Stimulated activated CD4-positive, alpha-beta T cell treated with anti-CD3 and anti-CD28 coated beads, Interleukin-12 subunit alpha, Interleukin-12 subunit beta, amount 100 ng/mL, for 24 hours (primary cell): ENCODE measurements around the gene C8B.

ENCODE experiments used
- DNase-seq, 2 experiments: peaks; one replicate each; pipeline ENCODE4 v3.0.0-alpha.2; 2020; ENCODE audit warnings: low read depth in 2 of 2

Gene C8B

DNA sequence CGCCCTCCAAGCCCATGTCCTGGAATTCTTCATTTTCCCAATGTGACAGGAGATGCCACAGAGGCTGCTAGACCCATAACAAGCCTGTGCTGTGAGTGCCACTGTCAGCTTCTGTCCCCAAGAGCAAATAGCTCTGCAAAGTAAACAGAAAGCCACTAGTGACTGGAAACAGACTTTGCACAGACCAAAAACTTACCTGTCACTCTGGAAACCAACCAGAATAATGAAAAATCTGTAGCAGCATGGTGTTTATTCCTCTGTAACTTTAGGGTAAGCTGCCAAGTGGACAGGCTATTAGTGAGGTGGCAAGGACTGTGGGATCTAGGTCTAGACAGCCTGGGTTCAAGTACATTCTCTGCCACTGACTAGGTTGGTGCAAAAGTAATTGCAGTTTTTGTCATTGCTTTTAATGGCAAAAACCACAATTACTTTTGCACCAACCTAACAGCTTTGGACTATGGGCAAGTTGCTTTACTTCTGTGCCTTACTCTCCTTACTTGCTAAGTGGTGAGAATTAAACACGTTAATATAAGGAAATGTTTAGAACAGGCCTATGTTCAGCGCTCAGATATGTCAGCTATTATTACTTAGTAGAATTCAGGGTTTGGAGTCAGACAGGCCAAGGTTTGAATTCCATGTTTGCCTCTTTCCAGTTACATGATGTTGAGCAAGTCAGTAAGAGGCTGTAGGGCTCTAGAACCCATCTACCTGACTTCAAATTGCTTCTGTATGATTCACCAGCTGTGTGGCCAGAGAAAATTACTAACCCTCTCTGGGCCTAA is at the start of gene C8B:
Gene C8B, minus strand, starts transcription at position 100 of the 782 bp plus-strand sequence. Its CDS starts 67 bp downstream, at position 33.
- DNase-seq: no peak

DNA sequence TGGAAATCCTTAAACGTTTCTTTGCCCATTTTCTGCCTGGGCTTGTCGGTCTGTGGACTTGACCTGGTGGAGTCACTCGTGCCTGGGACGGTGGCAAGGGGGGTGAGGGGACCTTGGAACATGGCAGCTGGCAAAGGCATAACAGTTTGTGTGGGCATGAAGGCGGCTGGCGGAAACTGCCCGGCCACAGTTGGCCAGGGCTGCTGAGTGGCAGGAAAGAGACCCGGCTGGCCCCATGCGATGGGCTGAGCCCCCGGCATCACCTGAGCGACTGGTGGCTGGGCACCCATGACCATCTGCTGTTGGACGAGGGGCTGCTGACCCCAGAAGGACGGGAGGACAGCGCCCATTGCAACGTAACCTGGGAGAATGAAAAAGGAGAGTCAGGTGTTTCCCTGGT is 49.3 kb upstream of the C8B start:
- DNase-seq: no peak

DNA sequence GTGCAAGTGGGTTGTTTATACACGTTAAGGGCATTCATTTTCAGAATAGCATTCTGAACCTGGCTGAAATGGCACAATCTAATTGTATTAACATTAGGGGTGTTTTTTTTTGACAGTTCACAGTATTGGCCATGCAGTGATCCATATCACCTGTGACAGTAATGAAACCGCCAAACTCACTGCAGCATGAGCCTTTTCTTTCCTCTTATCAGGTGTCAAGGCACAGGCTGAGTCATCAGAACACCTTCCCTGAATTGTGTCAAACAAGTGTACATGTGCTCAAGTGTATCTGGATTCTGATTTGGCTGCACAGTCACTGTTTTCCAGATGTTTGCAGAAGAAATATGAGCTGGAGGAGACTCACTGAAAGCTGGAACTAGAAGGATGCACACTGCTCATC is 47.7 kb upstream of the C8B start:
- no peak for DNase-seq

DNA sequence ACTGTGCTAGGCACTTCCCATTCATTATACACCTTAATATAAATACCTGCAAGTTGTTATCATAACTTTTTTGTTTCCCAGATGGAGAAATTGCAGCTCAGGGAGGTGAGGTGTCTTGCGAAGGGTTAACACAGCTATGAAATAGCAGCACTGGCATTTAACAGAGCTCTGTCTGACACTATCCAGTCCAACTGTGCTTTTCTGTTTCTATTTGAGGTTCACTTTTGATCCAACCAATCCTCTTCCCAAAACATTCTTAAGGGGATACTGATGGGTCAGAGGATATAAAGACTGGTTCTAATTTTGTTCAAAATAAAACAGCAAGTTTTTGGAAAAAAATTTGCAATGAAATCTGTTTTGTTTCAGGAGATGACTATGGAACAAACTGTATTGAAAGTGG is 46.5 kb upstream of the C8B start:
- DNase-seq: no peak

GRCh38 chr1:57010511-57010910 is 44.7 kb upstream of the C8B start:
- DNase-seq: no peak

- no peak for DNase-seq
These were observed 42.1 kb upstream of the C8B start for GRCh38 chr1:57007948-57008347.

GRCh38 chr1:57007472-57007871 is 41.7 kb upstream of the C8B start:
- DNase-seq: no peak

- DNase-seq: no peak
These were observed 37.8 kb upstream of the C8B start for GRCh38 chr1:57003398-57004139.

DNA sequence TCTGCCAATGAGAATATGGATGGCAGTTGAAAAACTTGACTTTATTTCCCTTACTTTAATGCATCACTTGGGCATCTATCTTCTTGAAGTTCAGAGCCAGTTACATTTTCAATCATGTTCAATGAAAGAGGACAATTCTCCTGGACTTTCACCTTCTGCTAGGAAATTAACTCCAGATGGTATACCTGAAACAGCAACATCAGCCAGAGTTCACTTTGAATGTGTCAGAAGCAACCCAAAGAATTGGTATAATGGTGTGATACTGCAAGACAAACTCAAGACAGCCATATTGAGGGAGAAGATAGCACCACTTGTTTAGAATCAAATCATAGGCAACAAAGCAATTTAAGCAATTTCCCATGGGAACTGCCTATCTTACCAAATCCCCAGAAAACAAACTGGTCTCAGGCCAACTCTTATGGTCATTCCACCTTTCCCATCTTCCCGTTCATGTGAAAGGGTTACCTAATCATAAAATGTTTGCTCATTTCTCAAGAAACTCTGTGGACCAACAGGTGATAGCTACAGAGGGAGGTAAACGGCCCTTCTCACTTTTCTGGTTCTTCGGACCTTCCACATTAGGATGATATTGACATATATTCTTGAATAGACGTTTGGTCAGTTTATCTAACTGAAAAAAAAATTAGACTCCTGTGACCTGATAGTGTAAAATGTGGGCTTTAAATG is 29.7 kb upstream of the C8B start:
- DNase-seq: no peak

DNA sequence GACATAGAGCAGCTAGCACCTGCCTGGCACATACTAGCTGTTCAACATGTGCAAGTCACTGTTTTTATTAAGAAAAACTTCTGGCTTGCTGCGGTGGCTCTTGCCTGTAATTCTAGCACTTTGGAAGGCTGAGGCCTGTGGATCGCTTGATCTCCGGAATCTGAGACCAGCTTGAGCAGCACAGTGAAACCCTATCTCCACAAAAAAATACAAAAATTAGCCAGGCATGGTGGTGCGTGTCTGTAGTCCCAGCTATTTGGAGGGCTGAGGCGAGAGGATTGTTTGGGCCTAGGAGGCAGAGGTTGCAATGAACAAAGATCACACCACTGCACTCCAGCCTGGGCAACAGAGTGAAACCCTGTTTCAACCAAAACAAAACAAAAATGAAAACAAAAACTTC is 27.7 kb upstream of the C8B start:
- DNase-seq: no peak

DNA sequence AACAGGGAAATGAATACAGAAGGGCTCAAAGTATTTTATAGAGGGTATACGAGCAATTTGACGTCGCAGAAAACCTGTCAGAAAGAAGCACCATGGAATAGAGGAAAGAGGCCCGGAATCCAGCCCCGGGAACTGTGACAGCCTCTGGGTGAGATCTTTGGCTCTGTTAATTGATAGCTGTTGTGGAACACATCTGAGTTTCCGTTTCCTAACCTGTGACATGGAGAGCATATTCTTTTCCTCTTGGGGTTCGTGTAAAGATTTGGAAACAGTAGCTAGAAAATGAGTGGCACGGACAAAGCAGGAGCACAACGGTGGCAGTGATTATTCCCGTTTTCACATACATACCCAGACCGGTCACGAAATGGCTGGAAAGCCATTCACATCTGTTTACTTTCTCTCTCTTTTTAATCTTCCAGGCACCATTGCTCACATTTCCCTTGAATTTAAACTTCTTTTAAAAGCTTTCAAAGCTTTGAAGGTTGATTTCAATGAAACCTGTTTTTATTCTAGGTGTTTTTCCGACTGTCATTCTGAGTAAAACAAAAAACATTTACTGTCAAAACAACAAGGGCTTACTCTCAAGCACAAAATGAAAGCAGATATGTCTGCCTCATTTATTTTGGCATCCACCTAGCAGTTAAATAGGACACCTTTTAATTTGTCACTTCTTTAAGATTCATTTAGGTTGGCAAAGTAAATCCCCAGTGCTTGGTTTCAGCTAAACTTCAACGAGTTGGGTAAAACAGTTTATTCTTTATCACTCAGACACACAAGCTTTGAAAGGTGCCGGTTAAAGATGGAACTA is 26.7 kb upstream of the C8B start:
- no peak for DNase-seq

GRCh38 chr1:56991576-56991975 is 25.8 kb upstream of the C8B start:
- no peak for DNase-seq

DNA sequence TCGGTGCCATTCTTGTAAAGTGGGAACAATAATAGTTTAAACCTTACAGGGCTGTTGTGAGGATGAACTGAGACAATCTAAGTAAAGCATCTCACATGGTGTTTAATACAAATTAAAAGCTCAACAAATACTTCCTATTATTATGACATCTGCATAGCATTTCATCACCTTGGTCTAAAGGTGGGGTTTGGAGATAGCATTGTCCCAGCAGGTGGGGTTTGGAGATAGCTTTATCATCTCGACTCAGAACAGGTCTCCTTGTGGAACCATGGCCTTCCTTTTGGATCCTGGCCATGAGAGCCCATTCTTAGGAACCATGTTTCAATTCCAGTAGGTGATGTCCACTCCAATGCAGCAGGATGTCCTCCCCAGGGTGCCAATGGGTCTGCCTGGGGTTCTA is 20.6 kb upstream of the C8B start:
- DNase-seq: no peak

DNA sequence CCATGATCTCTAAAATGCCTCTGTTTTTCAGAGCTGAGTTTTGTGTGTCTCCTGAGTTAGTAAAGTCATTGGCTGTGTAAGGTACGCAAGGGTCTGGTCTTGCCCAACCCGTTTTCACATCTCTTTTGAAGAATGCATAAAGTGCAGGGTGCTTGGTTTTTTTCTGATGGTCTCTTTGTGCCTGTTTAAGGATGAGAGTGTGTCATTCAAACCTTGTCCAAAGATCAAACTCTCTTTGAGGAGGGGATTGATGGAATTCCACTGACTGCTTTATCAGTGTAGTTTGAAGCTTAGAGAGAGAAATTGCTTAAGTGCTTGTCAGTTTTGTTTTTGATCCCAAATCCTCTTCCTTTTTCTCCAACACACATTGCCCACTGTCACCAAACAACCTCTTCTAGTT is 20.0 kb upstream of the C8B start:
- no peak for DNase-seq

DNA sequence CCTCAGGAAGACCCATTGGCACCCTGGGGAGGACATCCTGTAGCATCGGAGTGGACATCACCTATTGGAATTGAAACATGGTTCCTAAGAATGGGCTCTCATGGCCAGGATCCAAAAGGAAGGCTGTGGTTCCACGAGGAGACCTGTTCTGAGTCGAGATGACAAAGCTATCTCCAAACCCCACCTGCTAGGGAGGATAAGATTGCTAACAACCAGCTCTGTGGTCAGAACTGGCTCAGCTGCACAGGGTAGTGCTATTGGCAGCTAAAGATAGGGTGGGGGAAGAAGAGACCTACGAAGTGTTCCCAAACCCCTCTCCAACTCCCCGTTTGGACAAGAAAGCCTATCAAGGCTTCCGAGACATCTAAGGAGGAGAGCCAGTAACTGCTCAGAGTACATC is 17.7 kb upstream of the C8B start:
- no peak for DNase-seq

DNA sequence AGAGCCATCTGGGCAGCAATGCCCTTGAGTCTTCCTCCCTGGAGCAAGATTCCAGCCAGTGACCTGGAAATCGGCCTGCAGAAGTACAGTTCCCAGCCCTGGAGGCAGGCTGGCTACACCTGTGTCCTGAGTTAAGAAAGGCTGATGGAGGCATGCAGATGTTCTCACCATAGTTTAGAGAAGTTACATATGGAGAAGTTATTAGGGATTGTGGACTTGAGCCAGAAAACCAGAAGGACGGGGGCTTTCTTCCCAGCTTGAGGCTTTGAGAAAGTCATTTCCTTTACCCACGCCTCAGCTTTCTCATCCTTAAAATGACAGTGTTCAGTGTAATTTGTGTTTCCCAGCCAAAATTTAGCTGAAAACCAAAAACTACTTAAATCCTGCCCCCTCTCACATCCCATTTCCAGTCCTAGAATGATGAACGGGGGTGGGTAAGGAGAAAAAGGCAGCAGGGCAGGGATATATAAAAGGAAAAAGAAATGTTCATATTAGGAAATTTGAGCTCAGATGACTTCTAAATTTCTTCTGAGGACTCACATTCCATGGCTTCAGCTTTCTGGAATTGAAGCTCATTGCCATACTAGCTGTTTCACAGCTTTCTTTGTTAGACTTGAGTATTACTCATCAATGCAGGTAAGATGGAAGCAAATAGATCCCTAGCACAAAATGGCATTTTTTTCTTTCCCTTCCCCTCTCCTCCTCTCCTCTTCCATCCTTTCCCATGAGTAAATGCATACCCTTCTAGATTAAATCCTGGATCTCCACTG is 14.4 kb upstream of the C8B start:
- no peak for DNase-seq

GRCh38 chr1:56978819-56979218 is 13.0 kb upstream of the C8B start:
- DNase-seq: no peak

DNA sequence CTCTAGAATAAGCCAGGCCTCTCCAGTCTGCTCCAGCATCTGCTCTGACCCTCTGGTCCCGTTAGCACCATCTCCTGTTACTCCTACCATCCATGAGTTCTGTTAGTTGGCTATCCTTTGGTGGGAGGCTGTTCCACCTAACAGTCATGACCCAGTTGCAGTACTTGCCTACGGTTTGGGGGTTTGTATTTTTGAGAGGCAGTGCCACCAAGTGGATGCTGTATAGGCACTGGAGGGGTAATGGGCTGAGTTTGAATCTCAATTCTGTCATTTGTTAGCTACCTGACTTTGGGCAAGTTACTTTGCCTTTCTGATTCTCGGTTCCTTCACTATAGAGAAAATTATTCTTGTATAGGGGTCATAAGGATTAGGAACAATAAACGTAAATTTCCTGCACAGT is 12.1 kb upstream of the C8B start:
- no peak for DNase-seq

DNA sequence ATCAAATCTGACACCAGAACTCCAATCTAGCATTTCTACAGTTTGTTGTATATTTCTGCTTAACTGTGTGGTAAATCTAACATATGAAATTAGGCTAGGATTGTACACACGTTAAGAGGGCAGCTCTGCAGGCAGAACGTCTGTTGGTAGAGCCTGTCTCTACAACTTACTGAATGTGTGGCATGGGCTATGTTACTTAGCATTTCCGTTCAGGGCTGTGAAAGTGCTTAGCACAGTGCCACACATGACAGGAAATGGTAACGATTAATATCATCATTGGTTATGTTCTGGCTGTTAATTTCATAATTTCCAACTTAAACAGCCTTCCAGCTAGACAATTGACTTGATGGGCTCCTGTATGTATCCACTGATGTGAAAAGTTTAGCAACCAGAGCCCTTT is 9.6 kb upstream of the C8B start:
- no peak for DNase-seq

- no peak for DNase-seq
These were observed 8.3 kb upstream of the C8B start for GRCh38 chr1:56973923-56974742.
